ENCODE data around the gene COL17A1.

COL17A1 gene

GRCh38 chr10:104085801-104086400 lies at the start of gene COL17A1:
TSS of gene COL17A1 (minus strand) at chr10:104085880. CDS start at chr10:104080673, 5,207 bp downstream.
- DNase-seq (ENCODE audit: low read depth): no peak

- DNase-seq (ENCODE audit: low read depth): no peak
Observed at GRCh38 chr10:104130041-104130440, 44.4 kb upstream of the COL17A1 start.

- DNase-seq (ENCODE audit: low read depth): peak; percentile 49
Observed at GRCh38 chr10:104128214-104128613, 42.5 kb upstream of the COL17A1 start.

GRCh38 chr10:104127411-104127810 lies 41.7 kb upstream of the COL17A1 start:
- DNase-seq (ENCODE audit: low read depth): no peak

- DNase-seq (ENCODE audit: low read depth): peak; percentile 41
Observed at GRCh38 chr10:104123397-104123796, 37.7 kb upstream of the COL17A1 start.

GRCh38 chr10:104122225-104123107 lies 36.8 kb upstream of the COL17A1 start:
- no peak for DNase-seq (ENCODE audit: low read depth)

- peak; percentile 99 for DNase-seq (ENCODE audit: low read depth)
Observed at GRCh38 chr10:104121485-104122224, 36.0 kb upstream of the COL17A1 start, which contains the start of gene SFR1. TSS of gene SFR1 (plus strand) at chr10:104122171. CDS start at chr10:104122184, 13 bp downstream.

GRCh38 chr10:104120903-104121484 lies 35.3 kb upstream of the COL17A1 start:
- DNase-seq (ENCODE audit: low read depth): peak; percentile 98

- no peak for DNase-seq (ENCODE audit: low read depth)
Observed at GRCh38 chr10:104120512-104120902, 34.8 kb upstream of the COL17A1 start.

GRCh38 chr10:104119996-104120395 lies 34.3 kb upstream of the COL17A1 start:
- DNase-seq (ENCODE audit: low read depth): peak; percentile 9

- DNase-seq (ENCODE audit: low read depth): peak; percentile 68
Observed at GRCh38 chr10:104117839-104118323, 32.2 kb upstream of the COL17A1 start.

GRCh38 chr10:104113376-104113956 lies 27.8 kb upstream of the COL17A1 start:
- DNase-seq (ENCODE audit: low read depth): no peak

- DNase-seq (ENCODE audit: low read depth): peak; percentile 89
Observed at GRCh38 chr10:104109908-104110662, 24.4 kb upstream of the COL17A1 start.

- DNase-seq (ENCODE audit: low read depth): peak; percentile 44
Observed at GRCh38 chr10:104104926-104105325, 19.2 kb upstream of the COL17A1 start.

- no peak for DNase-seq (ENCODE audit: low read depth)
Observed at GRCh38 chr10:104104418-104104817, 18.7 kb upstream of the COL17A1 start.

- DNase-seq (ENCODE audit: low read depth): no peak
Observed at GRCh38 chr10:104103956-104104355, 18.3 kb upstream of the COL17A1 start.

- no peak for DNase-seq (ENCODE audit: low read depth)
Observed at GRCh38 chr10:104101902-104102301, 16.2 kb upstream of the COL17A1 start.

GRCh38 chr10:104100795-104101194 lies 15.1 kb upstream of the COL17A1 start:
- DNase-seq (ENCODE audit: low read depth): no peak

- DNase-seq (ENCODE audit: low read depth): peak; percentile 50
Observed at GRCh38 chr10:104099941-104100340, 14.3 kb upstream of the COL17A1 start.

- DNase-seq (ENCODE audit: low read depth): peak; percentile 83
Observed at GRCh38 chr10:104099269-104099668, 13.6 kb upstream of the COL17A1 start.

Measured in iris pigment epithelial cell (primary cell).